GM12872 (cell line): ENCODE measurements around the gene CUEDC1.

ENCODE experiments used
- TF ChIP-seq, protein P1 (sequence below): IDR thresholded peaks from 3 replicates; pipeline ENCODE4 v1.5.1; 2011; ENCODE audit warnings: low read depth, mild to moderate bottlenecking, low read length, moderate library complexity; ENCODE audit not compliant: insufficient read depth

Gene CUEDC1

DNA sequence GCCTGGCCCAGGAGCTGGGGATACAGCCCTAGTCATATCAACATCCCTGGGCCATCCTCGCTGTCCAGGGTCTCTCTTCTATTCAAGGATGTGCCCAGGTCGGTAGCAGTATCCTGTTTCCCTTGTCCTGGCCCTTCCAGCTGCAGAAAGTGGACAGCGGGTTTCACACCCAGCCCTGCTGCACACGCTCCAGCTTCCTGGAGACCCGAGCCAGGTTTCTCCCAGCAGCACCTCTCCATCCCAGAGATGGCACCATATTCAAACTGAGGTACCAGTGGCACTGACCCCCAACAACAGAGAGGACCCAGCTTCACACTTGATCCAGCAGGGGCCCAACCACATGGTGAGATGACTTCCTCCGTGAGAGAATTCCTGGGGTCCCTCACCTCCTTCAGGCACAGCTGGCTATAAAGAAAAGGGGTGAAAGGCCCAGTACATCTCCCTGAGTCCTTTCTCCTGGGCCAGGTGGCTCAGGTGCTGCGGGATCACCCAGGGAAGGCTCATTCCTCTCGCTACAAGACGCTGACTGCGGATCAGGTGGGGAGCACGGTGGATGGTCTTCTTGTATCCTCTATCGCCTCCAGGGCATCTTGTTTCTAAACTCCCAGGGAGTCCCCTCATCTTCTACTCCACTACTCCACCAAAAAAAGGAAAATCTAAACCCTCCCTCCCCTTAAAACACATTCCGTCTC lies 1.4 kb downstream of the CUEDC1 start:
- TF ChIP-seq, protein P1, sequence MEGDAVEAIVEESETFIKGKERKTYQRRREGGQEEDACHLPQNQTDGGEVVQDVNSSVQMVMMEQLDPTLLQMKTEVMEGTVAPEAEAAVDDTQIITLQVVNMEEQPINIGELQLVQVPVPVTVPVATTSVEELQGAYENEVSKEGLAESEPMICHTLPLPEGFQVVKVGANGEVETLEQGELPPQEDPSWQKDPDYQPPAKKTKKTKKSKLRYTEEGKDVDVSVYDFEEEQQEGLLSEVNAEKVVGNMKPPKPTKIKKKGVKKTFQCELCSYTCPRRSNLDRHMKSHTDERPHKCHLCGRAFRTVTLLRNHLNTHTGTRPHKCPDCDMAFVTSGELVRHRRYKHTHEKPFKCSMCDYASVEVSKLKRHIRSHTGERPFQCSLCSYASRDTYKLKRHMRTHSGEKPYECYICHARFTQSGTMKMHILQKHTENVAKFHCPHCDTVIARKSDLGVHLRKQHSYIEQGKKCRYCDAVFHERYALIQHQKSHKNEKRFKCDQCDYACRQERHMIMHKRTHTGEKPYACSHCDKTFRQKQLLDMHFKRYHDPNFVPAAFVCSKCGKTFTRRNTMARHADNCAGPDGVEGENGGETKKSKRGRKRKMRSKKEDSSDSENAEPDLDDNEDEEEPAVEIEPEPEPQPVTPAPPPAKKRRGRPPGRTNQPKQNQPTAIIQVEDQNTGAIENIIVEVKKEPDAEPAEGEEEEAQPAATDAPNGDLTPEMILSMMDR: no peak

DNA sequence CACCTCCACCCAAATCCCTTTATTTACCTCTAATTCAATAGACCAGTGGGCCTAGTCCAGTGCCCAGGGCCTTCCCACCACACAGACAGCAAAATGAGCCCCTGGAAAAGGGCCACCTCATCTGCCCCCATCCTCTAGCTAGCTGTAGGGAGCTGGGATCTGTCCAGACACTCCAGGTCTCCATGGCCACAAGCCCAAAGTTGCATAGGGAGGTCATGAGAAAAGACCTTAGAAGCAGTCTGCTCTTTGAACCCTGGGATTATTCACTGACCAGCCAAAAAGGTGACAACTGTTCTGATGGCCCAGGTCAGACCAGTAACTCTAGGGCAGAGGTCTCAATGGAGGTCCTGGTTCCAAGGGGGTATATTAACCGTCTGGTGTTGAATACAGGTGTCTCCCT lies 2.0 kb downstream of the CUEDC1 start:
- TF ChIP-seq, protein P1: no peak

DNA sequence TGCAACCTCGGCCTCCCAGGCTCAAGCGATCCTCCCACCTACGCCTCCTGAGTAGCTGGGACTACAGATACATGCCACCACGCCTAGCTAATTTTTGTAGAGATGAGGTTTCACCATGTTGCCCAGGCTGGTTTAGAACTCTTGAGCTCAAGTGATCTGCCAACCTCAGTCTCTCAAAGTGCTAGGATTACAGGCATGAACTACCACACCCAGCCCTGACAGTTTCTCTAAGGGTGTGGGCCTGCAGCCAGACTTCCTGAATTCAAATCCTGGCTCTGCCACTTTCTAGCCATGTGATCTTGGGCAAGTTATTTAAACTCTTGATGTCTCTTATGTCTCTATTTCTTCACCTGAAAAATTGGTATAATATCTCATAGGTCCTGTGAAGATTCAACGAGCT lies 5.6 kb downstream of the CUEDC1 start:
- TF ChIP-seq, protein P1: no peak

DNA sequence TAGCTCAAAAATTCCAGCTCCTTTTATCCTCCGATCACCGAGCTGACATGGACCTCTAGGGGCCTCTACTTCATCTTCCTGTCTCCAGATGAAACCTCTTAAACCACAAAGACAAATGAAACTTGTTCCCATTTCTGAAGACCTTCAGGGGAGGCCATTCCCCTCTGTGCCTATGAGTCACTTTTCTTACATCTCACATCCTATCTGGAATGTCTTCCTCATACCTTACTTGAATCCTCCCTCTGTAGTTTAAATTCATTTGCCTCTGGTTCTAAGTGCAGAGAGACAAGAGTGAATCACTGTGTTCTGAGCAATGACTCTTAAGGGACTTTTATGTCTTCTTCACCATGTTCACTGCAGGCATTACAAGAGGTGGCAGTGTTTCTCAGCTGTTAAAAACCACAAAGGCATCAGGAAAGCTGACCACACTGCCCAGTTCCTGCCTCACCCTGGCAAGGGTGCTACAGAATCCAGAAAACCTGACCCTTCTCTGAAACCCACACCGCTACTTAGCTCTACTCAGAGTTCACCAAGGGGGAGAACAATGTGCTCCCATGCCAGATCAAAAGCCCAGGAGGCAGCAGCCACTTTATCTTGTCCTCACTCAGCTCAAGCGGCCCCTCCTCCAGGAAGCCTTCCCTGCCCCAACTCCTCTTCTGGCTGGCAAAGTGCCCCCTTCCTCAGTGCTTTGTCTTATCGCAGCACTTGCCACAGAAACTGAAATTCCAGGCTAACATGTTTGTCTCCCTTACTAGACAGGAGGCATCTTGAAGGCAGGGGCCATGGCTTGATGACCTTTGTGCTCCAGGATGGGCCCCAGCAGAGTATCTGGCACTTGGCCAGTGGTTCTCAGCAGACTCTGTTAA lies 6.4 kb downstream of the CUEDC1 start:
- TF ChIP-seq, protein P1: no peak

DNA sequence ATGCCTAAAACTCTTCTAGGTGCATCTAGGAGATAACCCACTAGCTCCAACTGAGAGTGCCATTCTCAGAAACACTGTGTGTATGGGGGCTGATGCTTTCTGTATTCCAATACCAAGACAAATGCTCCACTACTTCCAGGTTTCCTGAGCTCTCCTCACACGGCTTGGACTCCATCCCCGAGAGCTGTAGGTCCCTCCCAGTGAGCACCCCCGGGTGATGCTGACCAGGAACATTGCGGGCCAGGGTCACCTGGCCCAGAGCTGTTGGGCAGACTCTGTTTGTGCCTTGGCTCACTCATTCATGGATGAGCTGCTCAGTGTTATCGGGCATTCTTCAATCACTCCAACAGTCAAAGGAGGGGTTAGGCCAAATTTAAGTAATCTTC lies 7.0 kb downstream of the CUEDC1 start:
- TF ChIP-seq, protein P1: no peak

DNA sequence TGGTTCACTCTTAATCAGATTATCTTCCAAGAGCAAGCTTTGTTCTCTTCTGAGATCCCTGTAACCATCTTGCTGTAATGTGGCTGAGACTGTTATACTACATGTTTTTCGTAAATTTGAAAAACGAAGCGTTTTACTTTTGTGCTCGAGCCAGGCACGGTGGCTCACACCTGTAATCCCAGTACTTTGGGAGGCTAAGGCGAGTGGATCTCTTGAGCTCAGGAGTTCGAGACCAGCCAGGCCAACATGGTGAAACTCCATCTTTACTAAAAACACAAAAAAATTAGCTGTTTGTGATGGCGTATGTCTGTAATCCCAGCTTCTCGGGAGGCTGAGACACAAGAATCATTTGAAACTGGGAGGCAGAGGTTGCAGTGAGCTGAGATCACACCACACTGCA lies 7.8 kb downstream of the CUEDC1 start:
- TF ChIP-seq, protein P1: no peak

DNA sequence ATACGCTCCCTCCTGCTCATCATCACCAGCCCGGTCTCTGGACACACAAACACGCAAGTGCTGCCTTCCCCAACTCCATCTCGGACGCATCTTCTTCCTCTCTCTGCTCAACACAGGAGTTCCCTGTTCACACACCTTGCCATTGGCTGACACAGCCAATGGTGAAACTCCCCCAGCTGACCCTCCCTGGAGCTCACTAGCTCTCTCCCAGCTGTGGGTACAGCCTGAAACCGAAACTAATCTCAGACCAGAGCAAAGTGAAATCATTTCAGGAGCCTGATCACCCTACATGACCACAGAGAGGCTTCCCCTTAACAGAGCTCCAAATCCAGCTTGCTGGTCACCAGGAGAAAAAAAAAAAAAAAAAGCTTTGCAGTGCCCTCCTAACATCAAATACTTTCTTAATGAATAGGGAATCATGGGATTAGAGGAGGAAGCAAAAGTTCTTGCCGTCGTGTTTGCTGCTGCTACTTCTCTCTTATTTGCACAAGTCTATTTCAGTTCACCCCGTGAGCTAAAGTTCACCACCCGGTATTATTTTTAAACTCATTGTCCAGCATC lies 8.3 kb downstream of the CUEDC1 start:
- TF ChIP-seq, protein P1: no peak
